ES-I3 (cell line): Measurements from ENCODE around the gene CPED1.

Experiments
- H3K36me3 ChIP-seq: 2 replicates; pipeline ENCODE4 v1.6.1; 2013; ENCODE audit warnings: mild to moderate bottlenecking, low read length, control low read depth, moderate library complexity; ENCODE audit not compliant: insufficient read depth
- H3K4me1 ChIP-seq: 2 replicates; pipeline ENCODE4 v1.6.1; 2013; ENCODE audit warnings: mild to moderate bottlenecking, control low read depth, low read length; ENCODE audit not compliant: insufficient read depth
- H3K9ac ChIP-seq: 2 replicates; pipeline ENCODE4 v1.6.1; 2013; ENCODE audit warnings: low read depth, mild to moderate bottlenecking, low read length, moderate library complexity
- H3K9me3 ChIP-seq: 2 replicates; pipeline ENCODE4 v1.6.1; 2013; ENCODE audit warnings: mild to moderate bottlenecking, low read length, moderate library complexity; ENCODE audit not compliant: control insufficient read depth, insufficient read depth

CPED1 gene

DNA sequence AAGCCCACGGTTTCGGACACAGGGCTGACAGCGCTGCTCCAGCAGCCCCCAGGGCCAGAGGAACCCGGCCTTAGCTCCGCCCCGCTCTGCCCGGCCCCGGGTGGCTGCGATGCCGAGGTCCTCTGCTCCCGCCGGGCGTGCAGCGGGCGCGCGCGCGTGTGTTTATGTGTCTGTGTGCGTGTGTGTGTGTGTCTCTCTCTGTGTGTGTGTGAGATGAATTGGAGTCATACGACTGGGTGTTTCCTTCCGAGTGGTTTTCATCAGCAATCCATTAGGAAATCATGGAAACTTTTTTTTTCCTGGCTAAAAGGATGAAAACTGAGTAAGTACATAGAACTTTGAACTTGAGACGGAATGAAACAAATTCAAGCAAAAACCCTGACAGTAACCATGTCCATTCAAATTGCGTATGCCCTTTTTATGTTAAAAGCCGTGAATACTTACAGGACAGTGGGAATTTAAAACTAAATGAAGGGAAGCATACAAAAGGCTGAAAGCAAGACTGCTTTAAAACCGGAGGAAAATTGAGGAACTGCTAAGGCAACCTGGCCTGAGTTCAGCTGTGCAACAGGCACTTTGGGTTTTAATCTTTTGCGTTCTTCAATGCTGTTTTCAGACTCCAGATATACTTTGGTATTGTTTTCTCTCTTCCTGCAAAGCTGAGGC is at the start of gene CPED1:
TSS of gene CPED1 (plus strand) at position 121 of the 666 bp plus-strand sequence. CDS start 911 bp downstream, outside the sequence.
- Histone ChIP-seq H3K9me3 (no peaks in the 10 kb centered on the region), H3K9ac (peak within 1 kb of the TSS; percentile 48; the same call in 1 of the 2 replicates), H3K4me1 (peaks cover 5% of the 10 kb centered on the region; the same call in 1 of the 2 replicates), H3K36me3 (no peaks in the 10 kb centered on the region)

DNA sequence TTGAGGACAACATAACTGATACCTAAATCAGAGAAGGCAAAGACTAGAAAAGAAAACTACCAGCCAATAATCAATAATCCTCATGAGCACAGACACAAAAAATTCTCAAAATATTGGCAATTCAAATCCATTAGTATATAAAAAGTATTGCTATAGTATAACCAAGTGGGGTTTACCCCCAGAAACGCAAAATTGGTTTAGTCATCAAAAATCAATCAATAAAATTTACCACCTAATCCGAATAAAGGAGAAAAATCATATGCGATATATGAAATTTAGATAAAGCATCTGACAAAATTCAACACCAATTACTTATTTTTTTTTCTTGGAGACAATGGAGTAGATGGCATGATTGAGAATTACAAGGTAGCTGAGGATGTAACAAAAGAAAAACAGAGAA is 49.2 kb upstream of the CPED1 start:
- no peak overlapping the region for H3K9ac ChIP-seq
- H3K9me3 ChIP-seq, result no peaks in the 10 kb centered on the region
- no peaks in the 10 kb centered on the region for H3K36me3 ChIP-seq
- H3K4me1 ChIP-seq, result no peaks in the 10 kb centered on the region

DNA sequence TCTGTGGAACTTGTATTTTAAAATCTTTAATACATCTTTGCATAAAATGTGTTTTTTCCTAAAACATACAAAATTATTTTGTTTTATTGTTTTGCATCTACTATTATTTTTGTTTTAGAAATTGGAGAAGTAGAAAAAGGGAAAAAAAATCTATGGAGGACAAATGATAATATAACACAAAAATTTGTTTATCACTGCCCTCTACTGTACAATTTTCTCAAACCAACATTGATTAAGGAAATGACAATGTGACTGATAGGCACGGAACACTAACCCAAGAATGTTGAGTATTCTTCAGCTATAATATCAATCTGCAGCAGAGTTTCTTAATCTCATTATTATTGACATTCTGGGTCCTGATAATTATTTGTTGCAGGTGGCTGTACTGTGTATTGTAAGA is 47.4 kb upstream of the CPED1 start:
- Histone ChIP-seq H3K9me3 (no peaks in the 10 kb centered on the region), H3K9ac (no peak overlapping the region), H3K4me1 (no peaks in the 10 kb centered on the region), H3K36me3 (no peaks in the 10 kb centered on the region)

DNA sequence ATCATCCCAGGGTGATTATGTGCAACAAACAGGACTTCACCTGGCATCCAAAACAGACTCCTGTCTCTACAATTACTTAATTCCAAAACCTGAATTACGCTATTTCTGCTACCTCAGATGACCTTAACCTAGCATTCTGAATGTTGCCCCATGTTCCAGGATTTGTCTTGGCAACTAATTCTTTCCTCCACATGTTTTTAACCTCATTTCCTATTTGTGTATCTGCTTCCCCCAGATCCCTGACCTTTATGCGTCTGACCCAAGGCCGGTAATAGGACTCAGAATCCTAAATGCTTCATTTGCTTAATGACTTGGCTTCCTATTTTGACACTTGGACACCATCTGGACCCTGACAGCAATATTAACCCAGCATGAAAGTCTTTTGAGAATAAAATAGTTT is 46.7 kb upstream of the CPED1 start:
- Histone ChIP-seq H3K4me1 (no peaks in the 10 kb centered on the region), H3K9ac (no peak overlapping the region), H3K9me3 (no peaks in the 10 kb centered on the region), H3K36me3 (no peaks in the 10 kb centered on the region)

DNA sequence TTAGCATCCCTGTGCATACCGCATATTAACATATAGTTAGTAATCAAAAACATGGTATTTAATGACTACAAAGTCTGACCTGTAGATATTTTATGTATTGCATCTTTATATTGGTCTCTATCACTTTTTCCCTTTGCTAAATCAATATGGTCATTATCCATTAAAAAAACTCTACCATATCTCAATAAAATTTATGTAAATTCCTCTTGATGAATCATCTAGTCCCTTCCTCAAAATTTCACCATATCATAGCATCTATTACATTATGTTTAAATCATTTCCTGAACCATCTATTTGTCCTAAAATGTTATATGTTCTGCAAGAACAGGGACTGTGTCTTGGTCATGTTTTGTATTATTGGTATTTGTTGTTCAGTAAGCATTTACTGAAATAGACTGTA is 45.6 kb upstream of the CPED1 start:
- no peaks in the 10 kb centered on the region for H3K4me1 ChIP-seq
- H3K9ac ChIP-seq, result no peak overlapping the region
- no peaks in the 10 kb centered on the region for H3K9me3 ChIP-seq
- no peaks in the 10 kb centered on the region for H3K36me3 ChIP-seq

DNA sequence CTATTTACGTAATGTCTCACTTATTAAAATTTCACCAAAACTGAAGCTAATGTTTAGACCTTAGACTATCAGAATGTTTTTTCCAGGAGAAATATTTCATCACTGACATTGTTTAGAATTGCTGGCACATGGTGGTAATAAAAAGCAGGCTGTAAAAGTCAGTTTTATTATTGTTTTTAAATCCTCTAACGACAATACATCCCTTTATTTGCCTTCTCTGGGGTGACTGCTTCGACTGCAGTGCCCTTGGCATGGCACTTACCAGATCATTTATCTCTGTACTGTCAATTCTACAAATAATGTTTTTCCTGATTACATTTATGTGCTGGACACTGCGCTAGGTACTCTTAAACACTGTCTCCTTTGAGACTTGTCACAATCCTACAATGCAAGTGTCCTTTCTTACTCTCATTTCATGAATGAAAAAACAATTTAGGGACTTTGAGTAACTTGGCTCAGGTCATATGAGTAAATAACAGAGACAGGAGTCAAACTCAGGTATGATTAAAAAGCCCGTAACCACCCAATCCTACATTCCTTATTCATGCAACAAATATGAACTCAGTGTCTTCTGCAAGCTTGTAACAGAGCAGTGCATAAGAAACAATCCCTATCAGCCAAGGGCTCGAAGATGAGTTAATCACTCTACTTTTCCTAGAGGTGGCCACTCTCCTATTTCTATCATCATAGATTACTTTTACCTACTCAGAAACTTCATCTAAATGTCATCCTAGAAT is 43.5 kb upstream of the CPED1 start:
- Histone ChIP-seq H3K9me3 (no peaks in the 10 kb centered on the region), H3K4me1 (no peaks in the 10 kb centered on the region), H3K36me3 (no peaks in the 10 kb centered on the region), H3K9ac (no peak overlapping the region)

DNA sequence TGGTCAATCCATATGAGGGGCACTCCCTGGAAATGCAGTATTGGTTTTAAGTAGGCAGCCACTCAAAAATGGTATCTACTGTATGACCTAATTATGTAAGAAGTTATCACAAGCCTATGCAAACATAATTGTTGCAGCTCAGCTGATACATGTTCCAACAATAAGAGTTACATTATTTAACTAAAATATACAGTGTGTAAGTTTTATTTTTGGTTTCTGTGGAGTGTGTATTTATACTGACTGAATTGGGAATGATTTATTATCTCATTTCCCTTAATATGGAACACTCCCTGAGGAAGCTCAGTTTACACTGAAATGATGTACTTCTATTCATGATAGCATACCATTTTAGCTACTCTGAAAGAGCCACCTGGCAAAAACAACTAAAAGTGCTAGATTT is 40.5 kb upstream of the CPED1 start:
- H3K4me1 ChIP-seq, result no peaks in the 10 kb centered on the region
- no peaks in the 10 kb centered on the region for H3K9me3 ChIP-seq
- no peaks in the 10 kb centered on the region for H3K36me3 ChIP-seq
- H3K9ac ChIP-seq, result no peak overlapping the region

DNA sequence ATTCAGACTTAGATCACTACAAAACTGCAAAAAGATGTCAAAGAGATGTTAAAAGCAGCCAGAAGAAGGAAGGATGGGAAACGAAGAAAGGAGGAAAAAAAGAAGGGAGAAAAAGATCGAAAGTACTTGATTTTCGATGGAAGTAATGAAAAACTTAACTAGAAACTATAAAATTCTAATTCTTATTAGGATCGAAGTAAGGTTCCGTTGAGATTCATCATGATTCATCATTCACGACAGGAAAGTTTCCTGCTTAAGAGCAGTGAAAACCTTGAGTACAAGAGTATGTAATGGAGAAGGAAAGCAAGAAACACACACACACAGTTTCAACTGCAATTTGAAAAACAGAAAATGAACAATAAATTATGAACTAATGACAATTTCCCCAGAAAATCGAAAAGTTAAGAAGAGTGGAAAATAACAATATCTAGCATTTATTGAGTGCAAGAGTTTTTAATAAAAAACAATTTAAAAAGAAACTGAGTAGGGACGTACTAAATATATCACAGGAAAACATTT is 39.1 kb upstream of the CPED1 start:
- Histone ChIP-seq H3K4me1 (no peaks in the 10 kb centered on the region), H3K9ac (no peak overlapping the region), H3K9me3 (no peaks in the 10 kb centered on the region), H3K36me3 (no peaks in the 10 kb centered on the region)

DNA sequence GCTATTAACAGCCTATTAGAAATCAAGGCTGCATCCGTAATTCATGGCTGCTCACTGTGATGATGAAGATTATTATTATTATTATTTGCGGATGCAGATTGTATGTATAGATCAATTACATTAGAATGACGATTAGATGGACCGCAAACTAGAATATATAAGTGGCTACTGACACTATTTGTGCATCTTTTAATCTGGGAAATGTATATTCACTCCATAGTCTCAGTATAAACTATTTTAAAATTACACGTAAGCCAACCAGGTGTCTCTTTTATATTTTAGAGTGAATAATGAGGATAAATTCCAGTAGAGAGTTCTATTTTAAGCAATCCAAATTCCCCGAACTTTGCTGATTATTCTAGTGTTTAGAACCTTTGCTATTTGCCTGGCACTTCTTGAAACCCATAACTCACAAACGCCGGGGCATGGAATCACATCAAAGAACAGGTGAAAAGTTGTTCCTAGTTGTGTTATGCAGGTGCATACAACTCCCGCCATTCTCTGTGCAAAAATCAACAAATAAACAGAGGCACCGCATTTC is 38.4 kb upstream of the CPED1 start:
- Histone ChIP-seq H3K4me1 (no peaks in the 10 kb centered on the region), H3K9ac (peak overlapping the region; percentile 82), H3K9me3 (no peaks in the 10 kb centered on the region), H3K36me3 (no peaks in the 10 kb centered on the region)

DNA sequence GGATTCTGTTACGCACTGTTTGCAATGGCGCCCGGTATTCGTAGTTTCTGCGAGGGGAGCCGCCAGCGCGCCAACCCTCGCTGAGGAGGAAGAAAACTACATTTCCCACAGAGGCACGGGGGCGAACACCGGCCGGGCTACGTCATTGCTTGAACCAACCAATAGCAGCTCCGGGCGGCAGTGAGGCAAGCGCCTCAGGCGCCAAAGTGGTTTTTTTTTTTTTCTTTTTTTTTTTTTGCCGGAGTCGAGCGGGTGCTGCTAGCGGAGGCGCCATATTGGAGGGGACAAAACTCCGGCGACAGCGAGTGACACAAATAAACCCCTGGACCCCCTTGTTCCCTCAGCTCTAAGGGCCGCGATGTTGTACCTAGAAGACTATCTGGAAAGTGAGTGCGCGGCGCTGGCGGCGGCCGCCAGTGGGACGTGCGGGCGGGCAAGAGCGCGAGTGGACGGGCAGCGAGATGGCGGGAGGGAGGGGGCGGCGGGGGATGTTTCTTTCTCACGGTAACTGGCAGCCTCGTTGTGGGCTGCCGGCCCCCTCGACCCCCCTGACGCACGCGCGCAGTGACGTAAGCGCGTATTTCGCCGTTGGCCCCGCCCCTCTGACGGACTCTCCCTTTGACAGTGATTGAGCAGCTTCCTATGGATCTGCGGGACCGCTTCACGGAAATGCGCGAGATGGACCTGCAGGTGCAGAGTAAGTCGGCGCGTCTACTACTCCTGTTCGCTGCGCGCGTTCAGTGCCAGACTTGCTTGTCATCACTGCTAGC is 37.8 kb upstream of the CPED1 start, which contains the start of gene ING3:
TSS of gene ING3 (plus strand) at position 239 of the 770 bp plus-strand sequence. CDS start at position 359, 120 bp downstream.
- H3K9me3 ChIP-seq, result no peaks in the 10 kb centered on the region
- no peaks in the 10 kb centered on the region for H3K4me1 ChIP-seq

DNA sequence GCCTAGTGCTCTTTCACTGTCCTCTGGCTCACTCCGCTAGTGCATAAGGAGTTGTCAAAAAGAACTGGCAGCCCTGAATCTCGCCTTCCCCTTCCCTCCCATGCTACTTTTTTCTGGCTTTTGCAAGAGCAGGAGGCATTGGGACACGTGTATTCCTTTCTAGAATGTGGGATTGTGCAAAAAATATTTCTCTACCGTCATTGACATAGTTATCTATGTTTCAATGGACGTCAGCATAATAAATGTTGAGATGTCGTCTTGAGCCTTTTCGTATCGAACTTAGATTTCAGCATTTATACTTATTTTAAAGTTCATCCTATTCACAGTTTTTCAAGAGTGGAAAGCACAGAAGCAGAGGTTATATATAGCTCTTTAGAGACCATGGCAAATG is 37.2 kb upstream of the CPED1 start:
- peak overlapping the region; percentile 82; the same call in 1 of the 2 replicates for H3K9ac ChIP-seq
- no peaks in the 10 kb centered on the region for H3K36me3 ChIP-seq
- no peaks in the 10 kb centered on the region for H3K4me1 ChIP-seq
- H3K9me3 ChIP-seq, result no peaks in the 10 kb centered on the region

More for the DNA sequence above, 37.8 kb upstream of the CPED1 start, which contains the start of gene ING3:
- H3K36me3 ChIP-seq, result no peaks in the 10 kb centered on the region
- peak within 1 kb of the TSS; percentile 82 for H3K9ac ChIP-seq

DNA sequence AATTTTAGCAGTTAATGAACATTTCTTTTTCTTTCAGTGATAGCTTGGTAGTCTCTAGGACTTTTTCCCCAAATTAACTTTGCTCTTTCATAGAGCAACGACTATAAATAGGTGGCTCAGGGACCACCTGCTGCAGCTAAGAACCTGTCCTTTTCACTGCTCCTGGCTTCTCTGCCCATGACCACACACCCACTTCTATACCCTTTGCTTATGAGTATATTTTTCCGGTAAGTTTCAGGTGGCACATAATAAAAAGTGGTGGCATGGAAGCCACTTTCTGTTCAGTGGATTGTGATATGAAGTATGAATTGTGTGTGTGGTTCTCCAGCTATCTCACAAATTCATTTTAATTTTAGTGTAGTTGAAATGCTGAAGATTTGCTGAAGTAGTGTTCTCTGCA is 36.7 kb upstream of the CPED1 start:
- Histone ChIP-seq H3K4me1 (no peaks in the 10 kb centered on the region), H3K36me3 (no peaks in the 10 kb centered on the region), H3K9me3 (no peaks in the 10 kb centered on the region), H3K9ac (no peak overlapping the region)

DNA sequence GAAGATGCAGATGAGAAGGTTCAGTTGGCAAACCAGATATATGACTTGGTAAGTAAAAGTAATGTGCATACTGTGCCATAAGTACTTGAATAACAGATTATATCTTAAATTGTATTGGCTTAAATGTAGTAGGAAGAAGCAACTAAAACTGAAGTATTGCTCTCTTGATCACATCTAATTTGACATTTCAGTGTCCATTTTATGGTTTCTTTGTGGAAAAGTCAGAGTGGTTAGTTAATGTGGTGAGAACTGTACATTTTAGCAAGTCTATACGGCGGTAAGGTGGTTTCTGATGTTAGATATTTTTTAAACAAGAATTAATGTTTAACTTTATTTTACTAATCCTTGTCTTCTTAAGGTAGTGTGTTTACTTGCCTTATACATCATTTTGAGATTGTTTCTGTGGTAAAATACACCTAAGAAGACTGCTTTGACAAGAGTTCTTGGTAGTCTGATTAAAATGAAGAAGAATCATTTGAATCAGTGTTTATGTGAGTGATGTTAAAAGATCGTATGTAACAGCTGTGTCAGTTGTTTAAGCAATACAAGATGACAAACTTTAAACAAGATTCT is 32.8 kb upstream of the CPED1 start:
- no peak overlapping the region for H3K9ac ChIP-seq
- H3K9me3 ChIP-seq, result no peaks in the 10 kb centered on the region
- H3K4me1 ChIP-seq, result no peaks in the 10 kb centered on the region
- H3K36me3 ChIP-seq, result no peaks in the 10 kb centered on the region

DNA sequence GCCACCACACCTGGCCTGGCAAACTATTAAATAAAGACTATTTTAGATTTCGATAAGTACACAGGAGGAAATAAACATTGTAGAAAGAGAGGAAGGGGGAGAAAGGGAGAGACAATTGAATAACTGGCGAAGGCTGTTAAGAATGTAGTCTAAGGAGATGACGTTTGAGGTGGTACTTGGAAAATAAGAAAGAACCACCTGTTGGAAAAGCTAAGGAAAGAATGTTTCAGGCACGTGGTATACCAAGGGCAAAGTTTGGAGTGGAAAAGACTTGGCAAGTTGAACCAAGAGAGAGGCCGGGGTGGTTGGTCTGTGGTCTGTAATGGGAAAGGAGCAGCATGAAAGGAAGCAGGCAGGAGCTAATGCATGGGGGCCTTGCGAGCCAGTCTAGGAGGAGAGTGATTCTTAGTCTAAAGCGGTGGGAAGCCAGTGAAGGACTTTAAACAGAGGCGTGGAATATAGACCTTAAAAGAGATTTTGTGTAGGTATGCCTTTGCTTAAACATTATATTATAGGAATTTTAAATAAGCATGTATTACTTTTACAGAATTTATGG is 28.5 kb upstream of the CPED1 start:
- Histone ChIP-seq H3K36me3 (no peaks in the 10 kb centered on the region), H3K4me1 (no peaks in the 10 kb centered on the region), H3K9me3 (no peaks in the 10 kb centered on the region), H3K9ac (no peak overlapping the region)
